HepG2 (cell line): ENCODE results near the gene IP6K1. TPM values are rescaled to one million over a fixed set of nuclear protein-coding genes. Genes with fewer than 3 reads are reported as not detected.
A peak's percentile ranks its signal among the peaks of the same experiment; 100 is the strongest.

Source experiments
- LCORL ChIP-seq, 2 experiments: fragments of 450-650 bp in 1 of 2; sonication (generic) in 1 of 2; formaldehyde crosslinking in 1 of 2; IDR thresholded peaks; 2 replicates each; pipeline versions ENCODE4 v1.5.0 to v1.6.1; 2017 to 2020; ENCODE audit warnings: antibody characterized with exemption in 1 of 2, missing genetic modification reagents in 1 of 2
- MIER3 ChIP-seq: IDR thresholded peaks from 2 replicates; pipeline ENCODE4 v1.6.1; 2016; ENCODE audit warnings: missing compliant biosample characterization, borderline replicate concordance
- PAXIP1 ChIP-seq: sonication (generic); formaldehyde crosslinking; conservative IDR thresholded peaks from 2 replicates; pipeline ENCODE4 v1.4.0; 2020; ENCODE audit warnings: mild to moderate bottlenecking, missing genetic modification reagents, moderate library complexity
- PITX1 ChIP-seq: sonication (generic); formaldehyde crosslinking; IDR thresholded peaks from 2 replicates; pipeline ENCODE4 v1.5.1; 2020; ENCODE audit warnings: mild to moderate bottlenecking, missing genetic modification reagents
- REST ChIP-seq, 2 experiments: IDR thresholded peaks; 2 replicates each; pipeline ENCODE4 v1.6.1; 2011 to 2012; ENCODE audit warnings: low read length in 2 of 2, borderline replicate concordance in 1 of 2, low read depth in 1 of 2, mild to moderate bottlenecking in 1 of 2, moderate library complexity in 1 of 2
- polyA plus RNA-seq, 8 experiments: library from polyadenylated mRNA; depleted of rRNA in 3 of 8; stranded (reverse) in 7 of 8; unstranded in 1 of 8; fragments of >200 nt; fragmentation: Illumina TruSeq in 4 of 8; extraction: Trizol in 4 of 8; gene quantifications; 2 replicates each; pipeline versions ENCODE4 v1.2.1 to v1.2.3, GENCODE V29; 2011 to 2016; ENCODE audit warnings: low read depth in 4 of 8, missing spikeins in 1 of 8, mixed read lengths in 1 of 8; ENCODE audit not compliant: insufficient read depth in 1 of 8
- total RNA-seq, 5 experiments: library from RNA; depleted of rRNA; stranded (reverse); fragments of >200 nt; fragmentation: Illumina TruSeq; extraction: Trizol; gene quantifications; 2 replicates each; pipeline ENCODE4 v1.2.3, GENCODE V29; 2016; ENCODE audit warnings: low read depth in 1 of 5

The IP6K1 gene
- total and polyA plus RNA-seq, 2 of the 13 experiments (the other 11 are each of a cell fraction or from before 2014, with no cell fraction given), result 17.7 to 29.7 TPM

GRCh38 chr3:49781415-49782199 lies 4.7 kb downstream of the IP6K1 start (continued):
- peak; percentile 36; the same call in 1 of the 2 replicates for TF ChIP-seq PAXIP1 (CRISPR knock-in tag)
- no peak for TF ChIP-seq MIER3
- no peak for TF ChIP-seq REST (IDR thresholded peaks at IDR 0.05; ENCODE audit: borderline replicate concordance in 1 of 2, low read depth in 1 of 2, low read length in 2 of 2)
- peak; percentile 75; the same call in 1 of the 2 replicates for TF ChIP-seq PITX1 (CRISPR knock-in tag)
- TF ChIP-seq LCORL (IDR thresholded peaks at IDR 0.05), result no peak
- peak; percentile 51; the same call in 1 of the 2 replicates for TF ChIP-seq LCORL (CRISPR knock-in tag; IDR thresholded peaks at IDR 0.05)
